ENCODE data around the gene NFYC.
"Not testable (repeated sequence)": the region's sequence is repeated elsewhere in the genome, so short reads cannot be mapped to it uniquely, and the experiment has no call there.

The NFYC gene

DNA sequence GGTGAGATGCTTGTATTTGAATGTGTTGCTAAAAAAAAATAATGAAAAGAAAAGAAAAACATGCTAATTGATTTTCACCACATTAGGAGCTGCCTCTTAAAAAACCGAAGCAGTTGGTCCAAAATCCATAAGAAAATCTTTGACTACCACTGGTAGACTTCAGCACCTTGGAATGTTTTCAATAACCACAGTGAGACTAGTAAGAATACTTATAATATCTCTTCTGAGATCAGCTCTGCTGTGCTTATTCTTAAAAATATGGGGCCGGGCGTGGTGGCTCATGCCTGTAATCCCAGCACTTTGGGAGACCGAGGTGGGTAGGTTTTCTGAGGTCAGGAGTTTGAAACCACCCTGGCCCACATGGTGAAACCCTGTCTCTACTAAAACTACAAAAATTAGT is 15.1 kb downstream of the NFYC start:
- no peak for DNase-seq (ENCODE audit: low read depth in 3 of 3)

DNA sequence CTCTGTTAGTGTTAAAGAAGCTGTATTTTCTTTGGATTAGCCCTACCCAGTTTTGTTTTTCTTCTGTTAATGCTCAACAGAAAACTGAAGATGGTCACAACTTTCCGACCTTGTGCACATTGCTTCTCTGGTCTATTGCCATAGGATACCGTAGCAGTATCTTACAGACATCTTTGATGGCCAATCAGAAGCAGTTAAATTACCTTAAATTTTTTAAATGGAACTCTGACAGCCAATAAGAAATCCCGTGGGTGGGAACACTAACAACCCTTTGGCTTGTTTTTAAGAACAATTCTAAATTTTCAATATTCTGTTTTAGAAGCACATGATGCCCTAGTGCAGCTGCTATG is 17.2 kb downstream of the NFYC start:
- DNase-seq (ENCODE audit: low read depth in 3 of 3), result no peak

DNA sequence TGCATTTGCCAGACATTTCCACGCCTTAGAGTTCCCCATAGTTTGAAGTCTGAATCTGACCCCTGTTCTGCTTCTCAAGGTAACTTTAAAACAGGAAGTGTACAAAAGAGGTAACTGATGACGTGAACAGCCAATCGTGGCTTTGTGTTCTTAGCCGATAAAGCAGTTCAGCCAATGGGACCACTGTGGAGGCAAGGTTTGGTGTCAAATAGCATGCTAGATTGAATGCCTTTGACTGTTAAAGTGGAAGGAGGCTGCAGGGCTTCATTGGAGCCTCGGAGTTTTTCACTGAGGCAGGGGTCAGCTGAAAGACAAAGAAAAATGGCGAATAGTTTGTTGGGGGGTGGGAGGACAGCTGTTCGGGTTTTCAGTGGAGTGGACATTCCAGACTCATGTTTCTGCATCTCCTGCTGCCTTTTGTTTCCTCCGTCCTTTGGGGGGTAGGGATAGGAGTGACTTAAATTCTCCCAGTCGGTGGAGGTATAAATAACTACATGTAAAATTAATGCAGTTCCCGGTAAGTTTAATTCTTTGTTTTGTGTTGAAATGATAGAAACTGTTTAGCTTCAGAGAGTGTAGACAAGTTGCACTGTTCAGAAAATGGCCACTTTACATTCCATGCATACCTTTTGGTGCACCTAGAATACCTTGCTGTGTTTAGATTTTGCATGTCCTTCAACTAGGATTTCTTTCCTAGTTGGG is 17.7 kb downstream of the NFYC start:
- DNase-seq (ENCODE audit: low read depth in 3 of 3), result peak; percentile 30 to 51 (median 33)

- DNase-seq (ENCODE audit: low read depth in 3 of 3), result no peak
Observed at GRCh38 chr1:40709802-40710278, 18.3 kb downstream of the NFYC start.

GRCh38 chr1:40710581-40711315 is 19.2 kb downstream of the NFYC start:
- no peak for DNase-seq (ENCODE audit: low read depth in 3 of 3)

- DNase-seq (ENCODE audit: low read depth in 3 of 3), result no peak
Observed at GRCh38 chr1:40711465-40712404, 20.2 kb downstream of the NFYC start.

DNA sequence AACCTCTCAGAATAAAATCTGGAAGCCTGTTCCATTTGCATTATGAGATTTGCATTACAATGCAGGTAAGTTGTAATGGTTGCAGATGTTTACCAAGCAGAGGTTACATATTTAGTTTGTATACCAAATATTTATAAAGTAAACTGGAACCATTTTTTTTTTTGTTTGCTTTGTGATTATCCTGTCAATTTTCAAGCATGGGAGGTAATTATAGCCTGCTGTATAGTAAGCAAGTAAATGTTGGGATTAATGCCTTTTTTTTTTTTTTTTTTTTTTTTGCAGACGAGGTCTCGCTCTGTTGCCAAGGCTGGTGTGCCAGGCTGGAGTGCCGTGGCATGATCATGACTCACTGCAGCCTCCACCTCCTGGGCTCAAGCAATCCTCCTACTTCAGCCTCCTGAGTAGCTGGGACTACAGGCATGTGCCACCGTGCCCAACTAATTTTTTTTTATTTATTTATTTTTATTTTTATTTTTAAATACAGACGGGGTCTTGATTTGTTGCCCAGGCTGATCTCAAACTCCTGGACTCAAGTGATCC is 21.0 kb downstream of the NFYC start:
- no peak for DNase-seq (ENCODE audit: low read depth in 3 of 3)

DNA sequence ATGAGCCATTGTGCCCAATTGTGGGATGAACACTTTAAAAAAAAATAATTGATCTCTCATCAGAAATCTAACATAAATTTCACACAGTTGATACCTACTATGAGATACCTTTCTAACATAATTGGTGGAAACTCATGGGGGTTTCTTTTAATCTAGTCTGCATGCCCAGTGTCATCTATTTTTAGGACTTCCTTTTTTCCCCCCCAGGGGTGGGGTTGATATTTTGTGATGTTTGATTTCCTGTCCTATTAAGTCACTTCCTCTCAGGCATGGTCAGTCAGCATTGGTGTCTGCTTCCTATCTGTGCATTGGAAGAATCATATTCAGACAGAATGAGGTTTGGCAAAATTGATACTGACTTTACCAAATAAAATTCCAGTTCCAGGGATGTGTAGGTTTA is 21.5 kb downstream of the NFYC start:
- DNase-seq (ENCODE audit: low read depth in 3 of 3), result no peak

GRCh38 chr1:40715491-40716059 is 24.1 kb downstream of the NFYC start:
- no peak for DNase-seq (ENCODE audit: low read depth in 3 of 3)

DNA sequence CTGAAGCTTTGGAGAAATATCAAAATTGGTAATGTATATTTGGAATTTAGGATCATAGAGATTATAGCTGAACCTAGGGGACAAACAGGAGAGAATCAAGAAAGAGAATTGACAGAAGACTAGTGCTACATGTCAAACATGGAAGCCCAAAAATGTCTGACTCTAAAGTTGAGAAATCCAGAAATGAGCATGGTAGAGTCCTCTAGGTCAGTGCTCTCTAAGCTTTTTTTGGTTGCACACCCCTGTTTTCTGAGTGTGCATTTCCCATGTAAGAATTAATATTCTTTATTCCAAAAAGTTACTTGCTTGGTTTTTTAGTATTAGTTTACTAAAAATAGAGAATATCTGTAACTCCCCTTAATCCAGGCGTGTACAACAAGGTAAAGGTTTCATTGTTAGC is 25.6 kb downstream of the NFYC start:
- no peak for DNase-seq (ENCODE audit: low read depth in 3 of 3)

DNA sequence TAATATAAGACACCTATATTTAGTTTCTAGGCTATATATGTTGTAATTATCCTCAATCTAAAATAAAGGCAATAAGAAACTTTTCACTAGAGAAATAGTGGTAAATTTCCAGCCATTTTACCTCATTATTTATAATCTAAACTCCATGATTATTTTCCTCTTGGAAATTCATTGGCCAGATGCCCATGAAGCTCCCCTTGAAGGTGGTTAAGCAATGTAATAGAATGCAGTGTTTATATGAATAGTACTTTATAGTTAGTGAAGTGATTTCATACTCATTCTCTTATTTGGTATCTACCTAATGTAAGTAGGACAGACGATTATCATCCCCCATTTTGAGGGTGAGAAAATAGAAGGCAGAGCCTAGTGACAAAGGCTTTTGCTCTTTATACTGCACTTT is 26.5 kb downstream of the NFYC start:
- DNase-seq (ENCODE audit: low read depth in 3 of 3), result no peak

GRCh38 chr1:40720493-40720892 is 29.0 kb downstream of the NFYC start:
- no peak for DNase-seq (ENCODE audit: low read depth in 3 of 3)

DNA sequence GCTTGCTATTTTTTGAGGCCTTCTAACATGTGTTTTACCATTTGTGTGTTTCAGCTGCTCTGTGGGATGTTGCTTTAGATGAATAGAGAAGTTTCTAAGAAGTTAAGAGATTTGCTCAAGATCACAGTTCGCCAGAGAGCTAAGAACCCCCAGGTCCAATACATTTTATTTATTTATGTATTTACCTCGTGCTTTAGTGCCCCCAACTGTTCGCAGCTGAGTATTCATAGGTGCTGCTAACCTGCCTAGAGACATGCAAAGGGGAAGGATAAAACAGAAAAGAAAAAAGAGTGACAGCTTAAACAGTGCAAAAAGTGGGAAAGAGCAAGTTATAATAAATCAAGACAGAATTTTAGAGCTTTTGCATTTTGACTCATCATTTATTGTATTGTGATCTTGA is 31.1 kb downstream of the NFYC start:
- DNase-seq (ENCODE audit: low read depth in 3 of 3), result no peak

DNA sequence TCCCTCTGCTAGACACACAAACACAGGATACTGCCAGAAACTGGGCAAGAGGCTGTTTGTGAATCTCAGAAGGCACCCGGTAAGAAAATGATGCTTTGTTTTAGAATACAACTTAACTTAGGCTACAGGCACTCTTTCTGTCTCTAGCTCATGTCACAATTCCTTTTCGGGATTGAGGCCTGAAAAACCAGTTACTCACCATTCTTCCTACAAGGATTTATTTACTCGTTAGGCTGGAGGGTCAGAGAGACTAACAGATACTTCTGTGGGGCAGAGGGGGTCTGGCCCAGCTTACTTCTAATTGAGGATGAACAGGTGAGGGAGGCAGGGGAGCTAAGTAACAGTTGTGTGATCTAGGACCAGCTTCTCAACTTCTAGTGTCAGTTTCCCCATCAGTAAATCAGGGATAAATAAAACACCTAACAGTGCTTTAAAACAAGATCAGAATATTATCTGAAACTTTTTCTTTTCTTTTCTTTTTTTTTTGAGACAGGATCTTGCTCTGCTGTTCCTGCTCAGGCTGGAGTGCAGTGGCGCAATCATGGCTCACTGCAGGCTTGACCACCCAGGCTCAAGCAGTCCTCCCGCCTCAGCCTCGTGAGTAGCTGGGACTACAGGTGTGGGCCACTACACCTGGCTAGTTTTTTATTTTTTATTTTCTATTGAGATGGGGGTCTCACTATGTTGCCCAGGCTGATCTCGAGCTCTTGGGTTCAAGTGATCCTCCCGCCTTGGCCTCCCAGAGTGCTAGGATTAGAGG is 31.9 kb downstream of the NFYC start:
- no peak for DNase-seq (ENCODE audit: low read depth in 3 of 3)

GRCh38 chr1:40727662-40728061 is 36.2 kb downstream of the NFYC start:
- DNase-seq (ENCODE audit: low read depth in 3 of 3), result not testable (repeated sequence)

- DNase-seq (ENCODE audit: low read depth in 3 of 3), result not testable (repeated sequence)
Observed at GRCh38 chr1:40729316-40729862, 37.9 kb downstream of the NFYC start.

GRCh38 chr1:40732756-40733301 is 41.3 kb downstream of the NFYC start:
- DNase-seq (ENCODE audit: low read depth in 3 of 3), result no peak

DNA sequence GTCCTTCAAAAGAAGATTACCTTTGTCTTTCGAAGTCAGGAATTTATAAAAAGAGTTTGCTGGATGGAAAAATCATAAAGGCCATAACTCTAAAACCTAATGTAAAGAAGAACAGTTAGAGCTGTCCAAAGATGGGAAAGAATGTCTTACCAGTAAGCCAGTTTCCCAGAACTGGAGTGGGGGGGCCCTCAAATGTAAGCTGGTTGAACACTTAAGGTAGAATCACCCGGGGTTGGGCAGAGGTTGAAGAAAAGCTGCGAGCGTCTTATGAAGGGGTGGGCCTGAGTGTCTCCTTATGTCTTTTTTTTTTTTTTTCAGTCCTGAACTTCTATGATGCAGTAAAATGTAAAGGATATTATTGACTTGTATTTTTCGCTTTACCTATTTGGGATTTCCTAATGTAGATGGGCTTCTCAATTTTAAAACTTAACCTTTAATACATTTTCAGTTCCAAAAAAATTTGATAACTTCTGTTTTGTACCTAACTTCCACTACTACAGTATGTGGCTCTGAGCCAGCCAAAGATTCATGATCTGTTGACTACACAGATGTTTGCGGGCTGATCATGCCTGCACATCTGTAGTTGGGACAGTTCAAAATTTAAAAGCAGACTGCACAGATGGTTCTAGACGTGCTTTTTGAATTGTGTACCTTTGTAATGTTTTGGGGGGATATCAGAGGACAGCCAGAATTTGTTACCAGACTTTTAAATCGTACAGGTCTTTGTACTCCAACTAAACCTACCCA is 43.6 kb downstream of the NFYC start:
- no peak for DNase-seq (ENCODE audit: low read depth in 3 of 3)

DNA sequence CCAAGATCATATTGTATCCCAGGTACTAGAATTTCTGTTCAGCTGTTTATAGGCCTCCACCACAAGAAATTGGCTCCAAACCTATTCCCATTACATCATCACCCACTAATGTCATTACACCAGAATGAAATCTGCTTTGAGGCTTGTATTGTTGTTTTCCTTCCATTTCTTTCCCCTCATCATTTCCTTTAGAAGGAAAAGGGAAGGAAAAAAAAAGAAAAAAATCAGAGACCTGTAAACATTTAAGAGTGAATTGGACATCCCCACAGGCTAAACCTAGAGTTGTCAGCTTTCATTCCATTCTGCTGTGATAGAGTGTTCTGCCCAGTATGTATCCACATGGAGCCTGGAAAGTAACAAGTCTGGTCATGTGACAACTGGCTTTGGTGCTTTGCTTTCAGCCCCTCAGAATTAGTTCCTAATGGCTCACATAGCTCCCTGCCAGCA is 44.6 kb downstream of the NFYC start:
- no peak for DNase-seq (ENCODE audit: low read depth in 3 of 3)

DNA sequence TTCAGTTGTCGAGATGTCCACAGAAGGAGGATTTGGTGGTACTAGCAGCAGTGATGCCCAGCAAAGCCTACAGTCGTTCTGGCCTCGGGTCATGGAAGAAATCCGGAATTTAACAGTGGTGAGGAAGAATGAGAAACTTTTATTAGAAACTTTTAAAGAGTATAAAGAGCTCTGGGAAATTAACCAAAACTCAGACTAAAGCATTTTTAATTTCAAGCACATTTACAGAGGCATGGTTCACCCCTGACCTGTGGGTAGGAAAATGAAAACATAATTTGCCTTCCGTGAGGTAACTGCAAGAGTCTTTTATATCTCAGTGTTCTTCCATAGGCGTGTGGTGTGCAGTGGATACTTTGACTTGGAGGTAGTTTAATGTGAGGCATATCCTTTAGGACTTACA is 47.3 kb downstream of the NFYC start:
- DNase-seq (ENCODE audit: low read depth in 3 of 3), result no peak
